ENCODE results near the gene PIK3AP1.

PIK3AP1 gene

GRCh38 chr10:96718304-96718990, 1.9 kb downstream of the PIK3AP1 start:
- Histone ChIP-seq H3K9ac (no peak overlapping the region), H3K79me2 (ENCODE audit: insufficient read depth, low read depth) (no peaks in the 10 kb centered on the region), H2AFZ (ENCODE audit: low read depth) (no peak overlapping the region), H3K4me3 (IDR thresholded peaks at IDR 0.05; ENCODE audit: insufficient read depth, low read depth, low read length) (no peak overlapping the region), H3K36me3 (ENCODE audit: insufficient read depth) (no peaks in the 10 kb centered on the region), H3K27me3 (ENCODE audit: insufficient read depth, low read depth) (no peaks in the 10 kb centered on the region), H3K27ac (no peak overlapping the region), H3K4me2 (no peak overlapping the region), H3K4me1 (ENCODE audit: low read depth, poor library complexity, severe bottlenecking) (peaks cover 16% of the 10 kb centered on the region), H4K20me1 (ENCODE audit: insufficient read depth) (no peaks in the 10 kb centered on the region)
- TF ChIP-seq CTCF (conservative IDR thresholded peaks at IDR 0.05; ENCODE audit: low read depth, low read length): no peak

- no peak overlapping the region for H3K9ac ChIP-seq
- no peak overlapping the region for H3K4me3 ChIP-seq (IDR thresholded peaks at IDR 0.05; ENCODE audit: insufficient read depth, low read depth, low read length)
- no peaks in the 10 kb centered on the region for H4K20me1 ChIP-seq (ENCODE audit: insufficient read depth)
- TF ChIP-seq CTCF (conservative IDR thresholded peaks at IDR 0.05; ENCODE audit: low read depth, low read length): no peak
- no peaks in the 10 kb centered on the region for H3K36me3 ChIP-seq (ENCODE audit: insufficient read depth)
- H3K27ac ChIP-seq: no peak overlapping the region
- H3K79me2 ChIP-seq (ENCODE audit: insufficient read depth, low read depth): no peaks in the 10 kb centered on the region
- H2AFZ ChIP-seq (ENCODE audit: low read depth): no peak overlapping the region
- H3K4me2 ChIP-seq: no peak overlapping the region
- no peaks in the 10 kb centered on the region for H3K27me3 ChIP-seq (ENCODE audit: insufficient read depth, low read depth)
- H3K4me1 ChIP-seq (ENCODE audit: low read depth, poor library complexity, severe bottlenecking): peaks cover 12% of the 10 kb centered on the region
These were observed 3.9 kb downstream of the PIK3AP1 start for GRCh38 chr10:96716390-96716789.

- TF ChIP-seq CTCF (conservative IDR thresholded peaks at IDR 0.05; ENCODE audit: low read depth, low read length): no peak
- Histone ChIP-seq H2AFZ (ENCODE audit: low read depth) (no peak overlapping the region), H3K9ac (no peak overlapping the region), H3K27me3 (ENCODE audit: insufficient read depth, low read depth) (no peaks in the 10 kb centered on the region), H3K79me2 (ENCODE audit: insufficient read depth, low read depth) (no peaks in the 10 kb centered on the region), H3K4me3 (IDR thresholded peaks at IDR 0.05; ENCODE audit: insufficient read depth, low read depth, low read length) (no peak overlapping the region), H3K27ac (no peak overlapping the region), H3K36me3 (ENCODE audit: insufficient read depth) (no peaks in the 10 kb centered on the region), H4K20me1 (ENCODE audit: insufficient read depth) (no peaks in the 10 kb centered on the region), H3K4me1 (ENCODE audit: low read depth, poor library complexity, severe bottlenecking) (peaks cover 8% of the 10 kb centered on the region), H3K4me2 (no peak overlapping the region)
These were observed 5.5 kb downstream of the PIK3AP1 start for GRCh38 chr10:96714746-96715255.

GRCh38 chr10:96714031-96714590, 6.2 kb downstream of the PIK3AP1 start:
- no peak overlapping the region for H3K9ac ChIP-seq
- H3K4me2 ChIP-seq: no peak overlapping the region
- no peak overlapping the region for H3K4me3 ChIP-seq (IDR thresholded peaks at IDR 0.05; ENCODE audit: insufficient read depth, low read depth, low read length)
- H3K36me3 ChIP-seq (ENCODE audit: insufficient read depth): no peaks in the 10 kb centered on the region
- H3K27ac ChIP-seq: no peak overlapping the region
- peaks cover 8% of the 10 kb centered on the region for H3K4me1 ChIP-seq (ENCODE audit: low read depth, poor library complexity, severe bottlenecking)
- no peak overlapping the region for H2AFZ ChIP-seq (ENCODE audit: low read depth)
- no peak for TF ChIP-seq CTCF (conservative IDR thresholded peaks at IDR 0.05; ENCODE audit: low read depth, low read length)
- no peaks in the 10 kb centered on the region for H3K27me3 ChIP-seq (ENCODE audit: insufficient read depth, low read depth)
- no peaks in the 10 kb centered on the region for H4K20me1 ChIP-seq (ENCODE audit: insufficient read depth)
- H3K79me2 ChIP-seq (ENCODE audit: insufficient read depth, low read depth): no peaks in the 10 kb centered on the region

Data from KMS-11 (cell line).